Ovary (tissue), 9 donors: Measurements from ENCODE around the gene THSD7A. TPM values are rescaled to one million over a fixed set of nuclear protein-coding genes. Genes with fewer than 3 reads are reported as not detected.

ENCODE experiments used
- DNase-seq, 5 donors: peaks; one replicate each; pipeline ENCODE4 v3.0.0-alpha.2; 2019 to 2020
- H3K27ac ChIP-seq, 2 donors: fragments of 200-600 bp; one replicate each; pipeline versions ENCODE4 v1.5.1 to v1.8.0; 2019 to 2022
- H3K27me3 ChIP-seq: fragments of 200-600 bp; one replicate; pipeline ENCODE4 v1.8.0; 2022
- H3K36me3 ChIP-seq: fragments of 200-600 bp; sonication (generic); one replicate; pipeline ENCODE4 v1.5.1; 2019
- H3K4me1 ChIP-seq: one replicate; pipeline ENCODE4 v1.8.1; 2013; ENCODE audit warnings: mild to moderate bottlenecking, moderate library complexity; ENCODE audit not compliant: insufficient read depth
- H3K4me3 ChIP-seq: fragments of 200-600 bp; sonication (generic); one replicate; pipeline ENCODE4 v1.5.1; 2017
- H3K9me3 ChIP-seq, 2 donors: fragments of 200-600 bp in 1 of 2; sonication (generic) in 1 of 2; one replicate each; pipeline versions ENCODE4 v1.5.1 to v1.8.1; 2013 to 2019; ENCODE audit warnings: mild to moderate bottlenecking in 1 of 2, moderate library complexity in 1 of 2
- CTCF ChIP-seq, 3 donors: fragments of 450-650 bp in 2 of 3; fragments of 200-600 bp in 1 of 3; IDR thresholded peaks; one replicate each; pipeline versions ENCODE4 v1.5.1 to v1.8.0; 2016 to 2022; ENCODE audit warnings: antibody characterized with exemption in 3 of 3, mild to moderate bottlenecking in 1 of 3
- EP300 ChIP-seq: sonication (generic); formaldehyde crosslinking; IDR thresholded peaks from one replicate; pipeline ENCODE4 v1.6.1; 2017; ENCODE audit warnings: antibody characterized with exemption
- POLR2A ChIP-seq: fragments of 450-650 bp; IDR thresholded peaks from one replicate; pipeline ENCODE4 v1.6.1; 2017; ENCODE audit warnings: antibody characterized with exemption, mild to moderate bottlenecking, moderate library complexity
- WGBS, 3 donors: extraction: QIAGEN DNeasy Blood & Tissue Kit in 1 of 3; methylation state at CpG; one replicate each; pipeline versions ENCODE4 v1.1.5 to v1.1.7; 2013 to 2017; 5-methylcytosine and 5-hydroxymethylcytosine counted together
- intact Hi-C, 4 donors: fragments of 100-400 bp; cut with DNase I; formaldehyde crosslinking; loops; one replicate each; pipeline versions ENCODE4 v1.11.0 to v1.15.1; 2022 to 2023
- polyA plus RNA-seq, 2 donors: library from polyadenylated mRNA; stranded (reverse); fragments of 200-250 nt in 1 of 2; fragments of 350-450 nt in 1 of 2; fragmentation: Illumina TruSeq in 1 of 2; extraction: RNeasy Lipid Tissue Mini Kit (QIAGEN cat#74804) in 1 of 2; gene quantifications; one replicate each; pipeline ENCODE4 v1.2.3, GENCODE V29; 2013 to 2014
- total RNA-seq, 7 donors: library from RNA; depleted of rRNA in 2 of 7; stranded (reverse); fragments of >200 nt in 2 of 7; fragmentation: NEBNext Ultra II Directional in 3 of 7; extraction: Animal tissue kit (Norgen Biotek cat#: 25700) in 3 of 7; gene quantifications; one replicate each; pipeline versions ENCODE4 v1.1.0 to v1.2.4, GENCODE V29; 2016 to 2023
- donor health status: DM: no; HTN: no; CAD: no; lungs with moderate emphysema.
- donor health status: DM: no; HTN: no; CAD: no.
- donor health status: Bipolar disorder and iron deficiency.
- donor health status: DM: yes; HTN: yes; CAD: no.
- donor health status: DM: no; HTN: no; CAD: no.
- donor health status: DM: yes; HTN: yes; CAD: no.

THSD7A gene
- total and polyA plus RNA-seq, 9 donors: 1.8 to 12.1 (median 3.6) TPM

GRCh38 chr7:11473220-11473619 lies 358.8 kb downstream of the THSD7A start:
- Histone ChIP-seq H3K36me3 (no peaks in the 10 kb centered on the region), H3K27me3 (no peaks in the 10 kb centered on the region), H3K9me3 (no peaks in the 10 kb centered on the region), H3K4me3 (no peak overlapping the region), H3K27ac (no peak overlapping the region), H3K4me1 (no peaks in the 10 kb centered on the region)
- WGBS, 3 donors: 39 to 48% (median 40%) methylated on average over 2 of the region's 2 CpGs
- DNase-seq: no peak
- TF ChIP-seq CTCF (IDR thresholded peaks at IDR 0.05) (no peak), POLR2A (no peak), EP300 (no peak)
- intact Hi-C loops: no loop called here

GRCh38 chr7:11472646-11473045 lies 359.4 kb downstream of the THSD7A start:
- no peak overlapping the region for H3K4me3 ChIP-seq
- intact Hi-C loops: no loop called here
- no peaks in the 10 kb centered on the region for H3K9me3 ChIP-seq

GRCh38 chr7:11471255-11471654 lies 360.7 kb downstream of the THSD7A start:
- no peaks in the 10 kb centered on the region for H3K9me3 ChIP-seq
- TF ChIP-seq POLR2A: no peak
- no peak for TF ChIP-seq EP300
- TF ChIP-seq CTCF (IDR thresholded peaks at IDR 0.05): no peak
- H3K27ac ChIP-seq: no peak overlapping the region

More at GRCh38 chr7:11472646-11473045, 359.4 kb downstream of the THSD7A start:
- TF ChIP-seq CTCF (IDR thresholded peaks at IDR 0.05) (no peak), EP300 (no peak), POLR2A (no peak)
- H3K27ac ChIP-seq: no peak overlapping the region
- DNase-seq: no peak
- H3K27me3 ChIP-seq: no peaks in the 10 kb centered on the region
- no peaks in the 10 kb centered on the region for H3K4me1 ChIP-seq
- WGBS, 3 donors: 72 to 90% (median 83%) methylated on average over 4 of the region's 4 CpGs
- no peaks in the 10 kb centered on the region for H3K36me3 ChIP-seq

GRCh38 chr7:11469028-11469745 lies 362.8 kb downstream of the THSD7A start:
- H3K4me3 ChIP-seq: no peak overlapping the region
- H3K27me3 ChIP-seq: no peaks in the 10 kb centered on the region
- no peaks in the 10 kb centered on the region for H3K36me3 ChIP-seq
- H3K4me1 ChIP-seq: no peaks in the 10 kb centered on the region
- 13 to 41% (median 33%) methylated on average over 3 of the region's 3 CpGs for WGBS, 3 donors
- no peaks in the 10 kb centered on the region for H3K9me3 ChIP-seq
- H3K27ac ChIP-seq: no peak overlapping the region
- no peak for DNase-seq
- TF ChIP-seq EP300 (no peak), POLR2A (no peak), CTCF (IDR thresholded peaks at IDR 0.05) (no peak)
- intact Hi-C loops: no loop called here

More at GRCh38 chr7:11471255-11471654, 360.7 kb downstream of the THSD7A start:
- Histone ChIP-seq H3K36me3 (no peaks in the 10 kb centered on the region), H3K4me1 (no peaks in the 10 kb centered on the region), H3K27me3 (no peaks in the 10 kb centered on the region), H3K4me3 (no peak overlapping the region)
- 79 to 87% (median 83%) methylated on average over 1 of the region's 1 CpG for WGBS, 3 donors
- intact Hi-C loops: no loop called here
- no peak for DNase-seq
